SK-N-SH treated with all-trans-retinoic acid at 6 μM for 48 hours (cell line): ENCODE data around the gene SLC7A4.

Experiments
- CREB5 ChIP-seq: fragments of 250-450 bp; sonication (Bioruptor Pico); IDR thresholded peaks from 2 replicates; pipeline ENCODE4 v1.5.1; 2020; ENCODE audit warnings: low read depth, mild to moderate bottlenecking, moderate library complexity
- TCF4 ChIP-seq: fragments of 250-450 bp; sonication (Bioruptor Pico); IDR thresholded peaks from 2 replicates; pipeline ENCODE4 v1.8.0; 2021; ENCODE audit warnings: mild to moderate bottlenecking, moderate library complexity, borderline replicate concordance
- ZC3H10 ChIP-seq: fragments of 250-450 bp; sonication (Bioruptor Pico); IDR thresholded peaks from 2 replicates; pipeline ENCODE4 v1.5.1; 2021; ENCODE audit warnings: mild to moderate bottlenecking, moderate library complexity
- ZFP30 ChIP-seq: fragments of 450-650 bp; formaldehyde crosslinking; IDR thresholded peaks from 2 replicates; pipeline ENCODE4 v1.5.0; 2022; ENCODE audit warnings: mild to moderate bottlenecking, moderate library complexity
- TF ChIP-seq, protein P1 (sequence below): fragments of 250-450 bp; sonication (Bioruptor Pico); IDR thresholded peaks from 2 replicates; pipeline ENCODE4 v1.8.0; 2020; ENCODE audit warnings: mild to moderate bottlenecking, moderate library complexity, borderline replicate concordance
- TF ChIP-seq, protein P2 (sequence below): fragments of 250-450 bp; sonication (Bioruptor Pico); IDR thresholded peaks from 2 replicates; pipeline ENCODE4 v1.5.0; 2020; ENCODE audit warnings: mild to moderate bottlenecking, moderate library complexity

- TF ChIP-seq TCF4 (CRISPR knock-in tag) (no peak), CREB5 (no peak), ZC3H10 (CRISPR knock-in tag) (no peak), ZFP30 (CRISPR knock-in tag) (no peak)
- TF ChIP-seq, protein P1, sequence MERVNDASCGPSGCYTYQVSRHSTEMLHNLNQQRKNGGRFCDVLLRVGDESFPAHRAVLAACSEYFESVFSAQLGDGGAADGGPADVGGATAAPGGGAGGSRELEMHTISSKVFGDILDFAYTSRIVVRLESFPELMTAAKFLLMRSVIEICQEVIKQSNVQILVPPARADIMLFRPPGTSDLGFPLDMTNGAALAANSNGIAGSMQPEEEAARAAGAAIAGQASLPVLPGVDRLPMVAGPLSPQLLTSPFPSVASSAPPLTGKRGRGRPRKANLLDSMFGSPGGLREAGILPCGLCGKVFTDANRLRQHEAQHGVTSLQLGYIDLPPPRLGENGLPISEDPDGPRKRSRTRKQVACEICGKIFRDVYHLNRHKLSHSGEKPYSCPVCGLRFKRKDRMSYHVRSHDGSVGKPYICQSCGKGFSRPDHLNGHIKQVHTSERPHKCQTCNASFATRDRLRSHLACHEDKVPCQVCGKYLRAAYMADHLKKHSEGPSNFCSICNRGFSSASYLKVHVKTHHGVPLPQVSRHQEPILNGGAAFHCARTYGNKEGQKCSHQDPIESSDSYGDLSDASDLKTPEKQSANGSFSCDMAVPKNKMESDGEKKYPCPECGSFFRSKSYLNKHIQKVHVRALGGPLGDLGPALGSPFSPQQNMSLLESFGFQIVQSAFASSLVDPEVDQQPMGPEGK (CRISPR knock-in tag), result no peak
- TF ChIP-seq, protein P2, sequence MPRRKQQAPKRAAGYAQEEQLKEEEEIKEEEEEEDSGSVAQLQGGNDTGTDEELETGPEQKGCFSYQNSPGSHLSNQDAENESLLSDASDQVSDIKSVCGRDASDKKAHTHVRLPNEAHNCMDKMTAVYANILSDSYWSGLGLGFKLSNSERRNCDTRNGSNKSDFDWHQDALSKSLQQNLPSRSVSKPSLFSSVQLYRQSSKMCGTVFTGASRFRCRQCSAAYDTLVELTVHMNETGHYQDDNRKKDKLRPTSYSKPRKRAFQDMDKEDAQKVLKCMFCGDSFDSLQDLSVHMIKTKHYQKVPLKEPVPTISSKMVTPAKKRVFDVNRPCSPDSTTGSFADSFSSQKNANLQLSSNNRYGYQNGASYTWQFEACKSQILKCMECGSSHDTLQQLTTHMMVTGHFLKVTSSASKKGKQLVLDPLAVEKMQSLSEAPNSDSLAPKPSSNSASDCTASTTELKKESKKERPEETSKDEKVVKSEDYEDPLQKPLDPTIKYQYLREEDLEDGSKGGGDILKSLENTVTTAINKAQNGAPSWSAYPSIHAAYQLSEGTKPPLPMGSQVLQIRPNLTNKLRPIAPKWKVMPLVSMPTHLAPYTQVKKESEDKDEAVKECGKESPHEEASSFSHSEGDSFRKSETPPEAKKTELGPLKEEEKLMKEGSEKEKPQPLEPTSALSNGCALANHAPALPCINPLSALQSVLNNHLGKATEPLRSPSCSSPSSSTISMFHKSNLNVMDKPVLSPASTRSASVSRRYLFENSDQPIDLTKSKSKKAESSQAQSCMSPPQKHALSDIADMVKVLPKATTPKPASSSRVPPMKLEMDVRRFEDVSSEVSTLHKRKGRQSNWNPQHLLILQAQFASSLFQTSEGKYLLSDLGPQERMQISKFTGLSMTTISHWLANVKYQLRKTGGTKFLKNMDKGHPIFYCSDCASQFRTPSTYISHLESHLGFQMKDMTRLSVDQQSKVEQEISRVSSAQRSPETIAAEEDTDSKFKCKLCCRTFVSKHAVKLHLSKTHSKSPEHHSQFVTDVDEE (CRISPR knock-in tag), result no peak
Measured at GRCh38 chr22:20989323-20990138, 42.8 kb downstream of the SLC7A4 start.
